Endometrial microvascular endothelial cells (primary cell): ENCODE measurements around the gene GTF2A1. TPM values are rescaled to one million over a fixed set of nuclear protein-coding genes. Genes with fewer than 3 reads are reported as not detected.
"Not testable (repeated sequence)": the region's sequence is repeated elsewhere in the genome, so short reads cannot be mapped to it uniquely, and the experiment has no call there.

Source experiments
- in situ Hi-C: cut with HindIII; loops from 2 replicates; pipeline ENCODE4 v1.10.0; 2017; ENCODE audit warnings: low sequenced_read_pairs, low pct_unique_long_range_greater_than_20kb; ENCODE audit errors: inconsistent ontology term
- total RNA-seq: library from RNA; depleted of rRNA; stranded (reverse); fragments of >200 nt; gene quantifications from one replicate; pipeline ENCODE4 v1.2.3, GENCODE V29; 2015; ENCODE audit errors: inconsistent ontology term

The GTF2A1 gene
- 25.3 TPM for total RNA-seq

GRCh38 chr14:81220830-81221578 is at the start of gene GTF2A1:
Gene GTF2A1 (minus strand): TSS chr14:81220959. CDS start chr14:81220518, 441 bp downstream.
- in situ Hi-C loops = no loop called here

GRCh38 chr14:81269979-81270375 is 49.2 kb upstream of the GTF2A1 start:
- in situ Hi-C loops = no loop called here

GRCh38 chr14:81269100-81269978 is 48.6 kb upstream of the GTF2A1 start:
- in situ Hi-C loops = no loop called here

GRCh38 chr14:81268016-81268416 is 47.3 kb upstream of the GTF2A1 start:
- in situ Hi-C loops = no loop called here

- in situ Hi-C loops = no loop called here
Measured at GRCh38 chr14:81265636-81266169, 44.9 kb upstream of the GTF2A1 start.

- in situ Hi-C loops = no loop called here
Measured at GRCh38 chr14:81264671-81265070, 43.9 kb upstream of the GTF2A1 start.

GRCh38 chr14:81263777-81264410 is 43.1 kb upstream of the GTF2A1 start:
- in situ Hi-C loops = no loop called here

- in situ Hi-C loops = no loop called here
Measured at GRCh38 chr14:81261176-81261575, 40.4 kb upstream of the GTF2A1 start.

GRCh38 chr14:81260732-81261131 is 40.0 kb upstream of the GTF2A1 start:
- in situ Hi-C loops = no loop called here

- in situ Hi-C loops = no loop called here
Measured at GRCh38 chr14:81256289-81256960, 35.7 kb upstream of the GTF2A1 start.

- in situ Hi-C loops = no loop called here
Measured at GRCh38 chr14:81252278-81252677, 31.5 kb upstream of the GTF2A1 start.

GRCh38 chr14:81247271-81247766 is 26.6 kb upstream of the GTF2A1 start:
- in situ Hi-C loops = no loop called here

GRCh38 chr14:81246461-81247270 is 25.9 kb upstream of the GTF2A1 start:
- in situ Hi-C loops = no loop called here

- in situ Hi-C loops = no loop called here
Measured at GRCh38 chr14:81245771-81246170, 25.0 kb upstream of the GTF2A1 start.

GRCh38 chr14:81244431-81244830 is 23.7 kb upstream of the GTF2A1 start:
- in situ Hi-C loops = not testable (repeated sequence)

GRCh38 chr14:81243499-81243898 is 22.7 kb upstream of the GTF2A1 start:
- in situ Hi-C loops = no loop called here

GRCh38 chr14:81236849-81237248 is 16.1 kb upstream of the GTF2A1 start:
- in situ Hi-C loops = not testable (repeated sequence)

GRCh38 chr14:81236138-81236537 is 15.4 kb upstream of the GTF2A1 start:
- in situ Hi-C loops = no loop called here
